Ishikawa (cell line): ENCODE data around the gene TMEM91.

Experiments
- CEBPB ChIP-seq: IDR thresholded peaks from 2 replicates; pipeline ENCODE4 v1.6.1; 2012
- CREB1 ChIP-seq: IDR thresholded peaks from 2 replicates; pipeline ENCODE4 v1.6.1; 2012; ENCODE audit warnings: low read depth
- EGR1 ChIP-seq: IDR thresholded peaks from 2 replicates; pipeline ENCODE4 v1.6.1; 2012
- EP300 ChIP-seq: IDR thresholded peaks from 2 replicates; pipeline ENCODE4 v1.6.1; 2012; ENCODE audit warnings: borderline replicate concordance
- FOXM1 ChIP-seq: IDR thresholded peaks from 2 replicates; pipeline ENCODE4 v1.6.1; 2012; ENCODE audit warnings: low read depth, borderline replicate concordance
- MAX ChIP-seq: IDR thresholded peaks from 2 replicates; pipeline ENCODE4 v1.6.1; 2012
- NFIC ChIP-seq: IDR thresholded peaks from 2 replicates; pipeline ENCODE4 v1.6.1; 2012
- RAD21 ChIP-seq: IDR thresholded peaks from 2 replicates; pipeline ENCODE4 v1.6.1; 2012; ENCODE audit warnings: low read depth
- REST ChIP-seq: IDR thresholded peaks from 2 replicates; pipeline ENCODE4 v1.6.1; 2012; ENCODE audit warnings: low read depth, mild to moderate bottlenecking
- TAF1 ChIP-seq: IDR thresholded peaks from 2 replicates; pipeline ENCODE4 v1.6.1; 2012; ENCODE audit warnings: low read depth, mild to moderate bottlenecking
- TCF12 ChIP-seq: IDR thresholded peaks from 2 replicates; pipeline ENCODE4 v1.6.1; 2012; ENCODE audit warnings: low read depth
- TEAD4 ChIP-seq: IDR thresholded peaks from 2 replicates; pipeline ENCODE4 v1.6.1; 2012
- USF1 ChIP-seq: IDR thresholded peaks from 2 replicates; pipeline ENCODE4 v1.6.1; 2012
- YY1 ChIP-seq: IDR thresholded peaks from 2 replicates; pipeline ENCODE4 v1.6.1; 2012; ENCODE audit warnings: low read depth
- ZBTB7A ChIP-seq: IDR thresholded peaks from 2 replicates; pipeline ENCODE4 v1.6.1; 2012; ENCODE audit warnings: low read depth

Gene TMEM91

GRCh38 chr19:41425174-41426115 lies 49.1 kb downstream of the TMEM91 start:
- TF ChIP-seq FOXM1 = no peak
- no peak for TF ChIP-seq TAF1
- TF ChIP-seq USF1 = no peak
- TF ChIP-seq YY1 = no peak
- TF ChIP-seq ZBTB7A = no peak
- TF ChIP-seq TEAD4 = no peak
- no peak for TF ChIP-seq REST
- TF ChIP-seq NFIC = no peak
- no peak for TF ChIP-seq CREB1
- no peak for TF ChIP-seq EGR1
- no peak for TF ChIP-seq MAX
- no peak for TF ChIP-seq EP300
- no peak for TF ChIP-seq TCF12
- TF ChIP-seq CEBPB = no peak
- no peak for TF ChIP-seq RAD21

- TF ChIP-seq FOXM1 (no peak), RAD21 (no peak), TAF1 (no peak), EGR1 (no peak), ZBTB7A (no peak), CEBPB (no peak), EP300 (no peak), TCF12 (no peak), NFIC (no peak), CREB1 (no peak), USF1 (no peak)
These were observed 49.9 kb downstream of the TMEM91 start for GRCh38 chr19:41426116-41426841.

- no peak for TF ChIP-seq TEAD4
- TF ChIP-seq ZBTB7A = no peak
- no peak for TF ChIP-seq CREB1
- no peak for TF ChIP-seq FOXM1
- no peak for TF ChIP-seq EGR1
- no peak for TF ChIP-seq EP300
- TF ChIP-seq TCF12 = no peak
- TF ChIP-seq YY1 = no peak
- TF ChIP-seq MAX = no peak
These were observed 50.8 kb downstream of the TMEM91 start, which contains the start of gene B3GNT8 for GRCh38 chr19:41426952-41427646. B3GNT8 (minus strand) TSS chr19:41427374; CDS start chr19:41426778, 596 bp downstream.

- TF ChIP-seq USF1 (no peak), MAX (no peak), TEAD4 (no peak), FOXM1 (no peak), EGR1 (no peak), TAF1 (no peak), RAD21 (no peak), CREB1 (no peak), REST (no peak), YY1 (no peak), CEBPB (no peak), TCF12 (no peak), NFIC (no peak), EP300 (no peak), ZBTB7A (no peak)
These were observed 51.5 kb downstream of the TMEM91 start for GRCh38 chr19:41427647-41428480.
